ENCODE measurements around the gene ACOT12.

DNA sequence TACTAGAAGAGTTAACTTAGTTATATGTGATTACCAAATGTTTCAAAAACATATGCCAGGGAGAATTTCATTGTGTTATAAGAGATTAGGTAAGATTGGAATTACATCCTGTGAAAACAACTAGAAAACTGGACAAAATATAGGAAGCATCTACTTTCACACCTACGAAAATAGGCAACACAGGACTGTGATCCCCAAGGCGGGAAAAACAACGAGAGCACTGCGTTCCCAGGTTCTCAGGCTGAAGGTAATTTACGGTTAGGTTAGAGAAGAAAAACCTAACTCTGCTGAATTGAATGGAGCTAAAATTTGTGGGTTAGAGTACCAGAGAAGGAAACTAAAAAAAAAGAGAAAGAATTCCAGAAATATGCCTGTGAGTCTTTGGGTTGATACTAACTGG, 28.4 kb downstream of the ACOT12 start:
- TF ChIP-seq, protein P1, sequence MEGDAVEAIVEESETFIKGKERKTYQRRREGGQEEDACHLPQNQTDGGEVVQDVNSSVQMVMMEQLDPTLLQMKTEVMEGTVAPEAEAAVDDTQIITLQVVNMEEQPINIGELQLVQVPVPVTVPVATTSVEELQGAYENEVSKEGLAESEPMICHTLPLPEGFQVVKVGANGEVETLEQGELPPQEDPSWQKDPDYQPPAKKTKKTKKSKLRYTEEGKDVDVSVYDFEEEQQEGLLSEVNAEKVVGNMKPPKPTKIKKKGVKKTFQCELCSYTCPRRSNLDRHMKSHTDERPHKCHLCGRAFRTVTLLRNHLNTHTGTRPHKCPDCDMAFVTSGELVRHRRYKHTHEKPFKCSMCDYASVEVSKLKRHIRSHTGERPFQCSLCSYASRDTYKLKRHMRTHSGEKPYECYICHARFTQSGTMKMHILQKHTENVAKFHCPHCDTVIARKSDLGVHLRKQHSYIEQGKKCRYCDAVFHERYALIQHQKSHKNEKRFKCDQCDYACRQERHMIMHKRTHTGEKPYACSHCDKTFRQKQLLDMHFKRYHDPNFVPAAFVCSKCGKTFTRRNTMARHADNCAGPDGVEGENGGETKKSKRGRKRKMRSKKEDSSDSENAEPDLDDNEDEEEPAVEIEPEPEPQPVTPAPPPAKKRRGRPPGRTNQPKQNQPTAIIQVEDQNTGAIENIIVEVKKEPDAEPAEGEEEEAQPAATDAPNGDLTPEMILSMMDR (IDR thresholded peaks at IDR 0.05), result no peak
- no peak for TF ChIP-seq POLR2A (IDR thresholded peaks at IDR 0.05)

Measured in thyroid gland (tissue), 4 donors.